Hematopoietic multipotent progenitor cell treated with erythropoietin and hydrocortisone succinate and interleukin-3 and kit ligand, for 15 days (in vitro differentiated cells): Measurements from ENCODE around the gene EEF2.
"Not testable (repeated sequence)": the region's sequence is repeated elsewhere in the genome, so short reads cannot be mapped to it uniquely, and the experiment has no call there.

Experiments used
- DNase-seq: peaks from one replicate; pipeline ENCODE4 v3.0.0-alpha.2; 2015; ENCODE audit warnings: low spot score

EEF2 gene

GRCh38 chr19:3944018-3944721 lies 41.1 kb downstream of the EEF2 start:
- no peak for DNase-seq

- DNase-seq: no peak
Observed at GRCh38 chr19:3942790-3943409, 42.4 kb downstream of the EEF2 start.

- not testable (repeated sequence) for DNase-seq
Observed at GRCh38 chr19:3938300-3938950, 46.8 kb downstream of the EEF2 start.

DNA sequence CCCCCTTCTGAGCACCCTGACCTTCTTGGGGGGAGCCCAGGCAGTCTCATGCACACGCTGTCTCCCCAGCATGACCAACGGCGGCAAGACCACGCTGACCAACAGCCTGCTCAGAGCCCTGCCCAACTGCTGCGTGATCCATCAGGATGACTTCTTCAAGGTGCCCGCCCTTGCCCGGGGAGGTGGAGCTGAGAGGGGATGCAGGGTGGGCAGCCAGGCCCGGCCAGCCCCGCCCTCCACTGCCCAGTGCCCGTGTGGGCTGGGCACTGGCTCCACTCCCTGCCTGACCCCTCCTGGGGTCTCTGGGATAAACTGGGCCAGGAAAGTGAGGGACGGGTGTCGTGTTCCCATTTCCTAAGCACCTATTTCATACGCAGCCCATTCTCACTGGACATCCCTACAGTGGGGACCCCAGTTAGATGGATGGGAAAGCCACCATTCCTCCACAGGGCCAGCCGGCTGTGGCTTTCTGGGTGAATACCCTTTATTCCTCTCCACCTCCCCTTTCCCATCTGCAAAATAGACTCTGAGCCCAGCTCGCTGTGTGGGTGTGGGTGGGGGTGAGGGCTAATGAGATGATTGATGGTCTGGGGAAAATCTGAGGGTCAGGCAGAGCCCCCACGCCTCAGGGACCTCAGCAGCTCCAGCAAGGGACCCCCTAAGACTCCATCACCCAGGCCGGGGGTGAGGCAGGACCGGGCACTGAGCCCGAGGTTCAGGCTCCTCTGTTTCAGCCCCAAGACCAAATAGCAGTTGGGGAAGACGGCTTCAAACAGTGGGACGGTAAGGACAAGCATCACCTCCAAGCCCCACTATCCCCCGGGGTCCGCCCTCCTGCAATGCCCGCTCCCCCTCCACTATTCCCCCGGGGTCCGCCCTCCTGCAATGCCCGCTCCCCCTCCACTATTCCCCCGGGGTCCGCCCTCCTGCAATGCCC lies 48.5 kb downstream of the EEF2 start:
- DNase-seq: no peak

DNA sequence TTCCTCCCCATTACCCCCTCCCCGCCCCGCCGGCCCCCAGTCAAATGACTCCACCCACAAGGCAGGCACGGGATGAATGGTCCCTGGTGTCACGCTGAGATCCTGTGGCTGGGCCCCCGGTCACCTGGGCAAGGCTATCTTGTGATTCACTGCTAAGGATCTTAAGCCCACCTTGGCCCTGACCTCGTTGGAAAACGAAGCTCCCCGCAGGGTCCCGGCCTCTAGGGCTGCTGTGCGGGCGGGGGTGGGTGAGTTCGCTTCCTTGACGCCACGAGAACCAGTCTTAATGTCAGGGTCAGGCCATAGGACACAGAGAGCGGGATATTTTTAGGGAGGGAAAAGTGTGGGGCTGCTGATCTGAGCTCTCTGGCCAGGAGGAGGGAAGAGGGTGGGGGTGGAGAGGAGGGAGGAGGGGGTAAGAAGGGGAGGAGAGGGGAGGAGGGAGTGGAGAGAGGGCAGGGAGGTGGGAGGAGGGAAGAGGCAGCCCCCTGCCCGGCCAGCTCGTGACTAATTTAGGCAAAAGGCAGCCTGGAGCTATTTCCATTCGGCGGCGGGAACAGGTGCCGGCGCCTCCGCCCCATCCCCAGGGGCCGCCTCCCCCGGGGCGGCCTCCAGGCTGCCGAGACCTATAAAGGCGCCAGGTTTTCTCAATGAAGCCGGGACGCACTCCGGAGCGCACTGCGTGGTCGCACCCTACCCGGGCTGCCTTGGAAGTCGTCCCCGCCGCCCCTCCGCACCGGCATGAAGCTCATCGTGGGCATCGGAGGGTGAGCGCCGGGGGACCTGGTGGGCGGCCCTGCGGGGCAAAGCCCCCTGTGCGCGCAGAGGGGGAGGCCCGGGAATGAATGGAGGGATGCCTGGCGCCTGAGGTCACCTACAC lies 52.1 kb downstream of the EEF2 start, which contains the start of gene NMRK2:
NMRK2 (plus strand) TSS at position 139 of the 880 bp plus-strand sequence; CDS start at position 742, 603 bp downstream.
- no peak for DNase-seq

GRCh38 chr19:3931041-3931440 lies 54.2 kb downstream of the EEF2 start:
- DNase-seq: no peak
